A204.1 (cell line): Measurements from ENCODE around the gene FAM107B.
"Not testable (repeated sequence)": the region's sequence is repeated elsewhere in the genome, so short reads cannot be mapped to it uniquely, and the experiment has no call there.

ENCODE experiments used
- FAIRE-seq: peaks from 2 replicates; lab custom pipeline; 2012; peaks lifted over from hg19 to GRCh38; lab: Jason Lieb, UNC

The FAM107B gene

GRCh38 chr10:14736043-14736442 lies 38.7 kb downstream of the FAM107B start:
- FAIRE-seq = no peak

DNA sequence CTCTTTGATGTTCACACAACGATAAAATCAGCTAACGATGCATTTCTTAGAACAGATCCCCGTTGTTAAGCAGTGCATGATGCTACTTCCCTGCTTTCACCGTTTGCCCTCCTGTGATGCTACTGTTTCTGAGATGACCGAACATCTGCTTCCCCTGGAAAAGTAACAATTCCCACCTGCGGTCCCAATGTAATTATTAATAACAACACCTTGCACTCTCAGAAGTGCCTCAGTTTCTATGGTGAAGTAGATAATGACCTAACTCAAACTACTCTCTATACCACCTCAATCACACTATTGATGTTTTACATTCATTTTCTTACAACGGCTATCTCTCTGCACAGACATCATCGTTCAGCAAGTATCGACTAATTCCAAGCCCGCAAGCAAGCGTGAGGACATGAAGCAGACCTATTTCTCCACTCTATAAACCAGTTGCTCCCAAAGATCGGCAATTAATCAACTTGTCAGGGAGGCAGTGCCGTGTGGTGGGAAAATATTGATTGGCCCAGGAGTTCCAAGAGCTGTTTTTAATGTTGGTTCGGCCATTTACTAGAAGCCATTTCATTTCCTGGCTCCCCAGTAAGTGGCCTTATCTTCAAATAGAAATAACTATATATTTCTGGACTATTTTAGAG lies 42.7 kb downstream of the FAM107B start:
- FAIRE-seq = no peak

GRCh38 chr10:14728346-14728745 lies 46.4 kb downstream of the FAM107B start:
- FAIRE-seq = no peak

GRCh38 chr10:14727924-14728323 lies 46.8 kb downstream of the FAM107B start:
- no peak for FAIRE-seq

- no peak for FAIRE-seq
Measured at GRCh38 chr10:14727465-14727864, 47.2 kb downstream of the FAM107B start.

DNA sequence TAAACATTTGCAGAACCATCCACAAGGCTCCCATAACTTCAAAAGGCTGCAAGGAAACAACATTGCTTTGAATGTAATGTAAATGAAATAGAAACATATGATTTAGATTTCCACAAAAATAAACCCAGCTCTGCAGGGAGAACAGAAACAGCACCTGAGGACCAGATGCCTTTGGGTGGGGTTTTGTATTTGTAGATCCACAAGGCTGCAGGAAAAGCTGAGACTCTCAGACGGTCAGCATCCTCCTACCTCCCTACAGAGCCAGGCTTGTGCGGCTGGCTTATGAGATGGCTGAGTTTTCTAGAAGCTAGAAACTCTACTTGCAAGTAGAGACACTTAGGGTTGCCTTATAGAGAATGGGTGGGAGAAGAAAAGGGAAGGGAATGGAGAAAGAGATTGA lies 49.8 kb downstream of the FAM107B start:
- FAIRE-seq = no peak

- FAIRE-seq = no peak
Measured at GRCh38 chr10:14723052-14723689, 51.5 kb downstream of the FAM107B start.

- no peak for FAIRE-seq
Measured at GRCh38 chr10:14717552-14717951, 57.1 kb downstream of the FAM107B start.

DNA sequence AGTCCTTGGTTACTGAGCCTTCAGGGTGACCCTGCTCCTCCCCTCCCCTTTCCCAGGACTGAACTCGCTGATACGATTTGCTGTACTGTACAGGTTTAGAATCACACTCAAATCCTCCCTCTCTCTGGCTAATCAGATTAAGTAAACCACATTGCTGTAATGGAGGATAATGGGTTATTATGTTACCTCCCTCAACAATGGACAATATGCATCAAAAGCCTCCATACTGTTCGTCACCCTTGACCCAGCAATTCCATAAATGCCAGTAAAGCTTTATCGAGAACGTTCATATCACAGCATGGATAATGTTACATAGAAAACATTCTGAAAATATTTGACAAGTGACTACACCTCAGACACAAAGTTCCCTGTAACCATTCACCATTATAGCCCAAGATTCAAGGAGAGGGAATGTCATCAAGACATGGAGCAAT lies 61.7 kb downstream of the FAM107B start:
- FAIRE-seq = no peak

DNA sequence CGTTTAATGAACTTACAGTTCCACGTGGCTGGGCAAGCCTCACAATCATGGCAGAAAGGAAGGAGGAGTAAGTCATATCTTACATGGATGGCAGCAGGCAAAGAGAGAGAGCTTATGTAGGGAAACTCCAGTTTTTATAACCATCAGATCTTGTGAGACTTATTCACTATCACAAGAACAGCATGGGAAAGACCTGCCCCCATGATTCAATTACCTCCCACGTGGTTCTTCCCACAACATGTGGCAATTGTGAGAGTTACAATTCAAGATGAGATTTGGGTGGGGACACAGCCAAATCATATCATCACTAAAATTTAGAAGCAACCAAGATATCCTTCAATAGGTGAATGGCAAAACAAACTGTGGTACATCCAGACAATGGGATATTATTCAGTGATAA lies 65.4 kb downstream of the FAM107B start:
- FAIRE-seq = not testable (repeated sequence)

- no peak for FAIRE-seq
Measured at GRCh38 chr10:14707481-14707880, 67.2 kb downstream of the FAM107B start.

- FAIRE-seq = no peak
Measured at GRCh38 chr10:14705548-14706230, 69.0 kb downstream of the FAM107B start.

DNA sequence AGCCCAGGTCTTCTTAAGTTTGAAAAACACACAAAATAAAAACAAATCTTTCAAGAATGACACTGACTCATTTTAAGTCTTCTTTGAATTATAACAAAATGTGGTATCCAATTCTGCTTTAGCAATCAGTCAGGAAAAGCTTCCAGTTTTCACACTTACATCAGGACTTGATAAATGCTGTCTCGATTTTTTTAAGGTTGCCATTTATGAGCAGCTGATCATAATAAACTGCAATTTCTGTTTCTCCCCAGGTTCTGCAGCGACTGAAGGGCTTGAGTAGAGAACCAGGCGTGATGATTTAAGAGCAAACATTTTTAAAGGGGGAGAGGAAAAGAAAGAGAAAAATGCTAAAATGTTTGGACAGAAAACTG lies 71.1 kb downstream of the FAM107B start:
- FAIRE-seq = no peak

DNA sequence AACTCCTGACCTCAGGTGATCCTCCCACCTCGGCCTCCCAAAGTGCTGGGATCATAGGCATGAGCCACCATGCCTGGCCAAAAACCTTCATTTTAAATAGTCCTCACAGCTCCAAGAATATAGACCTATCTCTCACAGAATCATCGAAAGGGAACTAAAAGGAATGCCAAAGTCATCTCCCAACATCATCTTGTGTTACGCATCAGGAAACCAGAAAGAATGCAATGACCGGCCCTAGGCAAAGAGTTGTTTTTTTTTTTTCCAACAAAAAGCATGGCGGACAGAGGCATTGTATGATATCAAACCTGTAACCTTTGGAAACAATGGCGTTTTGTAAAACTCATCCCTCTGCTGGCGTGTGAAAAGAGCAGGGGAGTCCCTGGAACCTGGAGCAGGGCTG lies 73.2 kb downstream of the FAM107B start:
- FAIRE-seq = no peak

DNA sequence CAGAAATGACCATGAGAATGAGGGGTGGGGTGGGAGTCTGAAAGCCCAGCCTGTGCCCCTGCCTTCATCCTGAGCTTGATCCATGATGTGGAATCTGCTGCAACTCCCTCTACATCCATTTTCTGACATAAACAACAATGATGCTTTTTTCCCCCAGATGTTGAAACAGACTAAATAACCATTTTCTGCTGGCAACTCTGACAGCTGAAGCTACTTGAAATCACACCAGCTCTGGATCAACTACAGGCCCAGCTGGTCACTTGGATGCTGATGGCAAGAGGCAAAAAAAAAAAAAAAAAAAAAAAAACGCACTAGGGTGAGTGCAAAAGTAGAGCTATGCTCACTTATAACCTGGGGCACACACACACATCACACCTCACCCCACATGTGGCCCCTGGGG lies 74.2 kb downstream of the FAM107B start:
- no peak for FAIRE-seq

GRCh38 chr10:14699482-14699881 lies 75.2 kb downstream of the FAM107B start:
- FAIRE-seq = no peak

- FAIRE-seq = no peak
Measured at GRCh38 chr10:14698829-14699170, 75.9 kb downstream of the FAM107B start.

DNA sequence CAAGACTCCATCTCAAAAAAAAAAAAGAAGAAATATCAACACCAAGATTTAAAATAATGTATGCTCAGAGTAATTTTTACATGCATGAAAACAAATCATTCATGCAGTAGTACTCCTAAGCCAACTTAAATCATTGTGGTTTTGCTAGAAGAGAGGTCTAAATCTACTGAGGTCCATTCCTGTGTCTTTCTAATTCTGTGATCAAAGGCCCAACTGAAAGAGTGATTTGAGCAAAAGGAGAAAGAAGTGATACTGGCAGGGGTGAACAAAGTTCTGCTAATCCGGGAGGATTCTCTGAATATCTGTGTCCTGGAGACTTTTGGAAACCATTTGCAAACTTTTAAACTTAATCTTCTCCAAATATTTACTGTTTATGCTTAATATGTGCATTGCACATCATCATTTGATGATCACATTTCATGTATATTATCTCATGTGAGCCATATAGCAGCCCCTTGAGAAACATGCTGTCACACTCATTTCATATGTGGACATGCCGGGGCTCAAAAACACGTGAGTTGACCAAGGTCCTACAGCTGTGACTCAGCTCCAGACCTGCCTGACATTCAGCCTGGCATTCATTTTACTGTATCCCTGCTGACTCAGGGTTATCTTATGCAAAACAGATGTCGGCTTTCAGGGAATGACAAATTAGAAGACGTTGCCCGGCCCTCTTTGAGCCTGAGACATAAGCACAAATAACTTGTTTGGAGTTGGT lies 76.4 kb downstream of the FAM107B start:
- no peak for FAIRE-seq

GRCh38 chr10:14697281-14697680 lies 77.4 kb downstream of the FAM107B start:
- no peak for FAIRE-seq

DNA sequence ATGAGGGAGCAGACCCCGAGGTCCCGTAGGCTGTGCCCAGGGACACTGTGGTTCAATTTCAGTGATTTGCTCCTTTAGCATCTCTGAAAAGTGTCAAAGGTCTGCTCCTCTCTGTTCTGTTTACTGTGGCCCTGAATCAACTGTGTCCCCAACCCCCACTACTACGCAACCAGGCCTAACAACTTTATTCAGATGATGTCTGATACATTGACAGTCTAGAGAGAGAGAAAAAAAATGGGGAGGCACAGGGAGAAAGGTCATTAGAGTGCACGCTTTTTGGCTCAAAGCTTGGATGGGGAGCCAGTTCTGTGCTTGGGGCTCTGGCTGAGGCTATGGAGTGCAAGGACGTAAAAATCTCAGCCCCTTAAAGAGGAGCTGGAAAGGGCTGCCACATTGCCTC lies 77.9 kb downstream of the FAM107B start:
- FAIRE-seq = no peak

- no peak for FAIRE-seq
Measured at GRCh38 chr10:14695847-14696480, 78.7 kb downstream of the FAM107B start.

DNA sequence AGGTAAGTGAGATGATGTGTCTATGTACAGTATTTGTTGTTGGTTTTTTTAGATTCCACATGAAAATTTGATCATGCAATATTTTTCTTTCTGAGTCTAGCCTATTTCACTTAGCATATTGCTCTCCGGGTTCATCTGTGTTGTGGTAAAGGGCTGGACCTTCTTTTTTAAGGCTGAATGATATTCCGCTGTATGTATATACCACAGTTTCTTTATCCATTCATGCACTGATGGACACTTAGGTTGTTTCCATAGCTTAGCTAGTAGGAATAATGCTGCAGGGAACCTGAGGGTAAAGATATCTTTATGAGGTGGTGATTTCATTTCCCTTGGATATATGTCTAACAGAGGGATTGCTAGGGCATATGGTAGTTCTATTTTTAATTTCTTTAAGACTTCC lies 80.8 kb downstream of the FAM107B start:
- no peak for FAIRE-seq
